Mesodermal cell (in vitro differentiated cells): Measurements from ENCODE around the gene MROH8.

Experiments used
- H3K27ac ChIP-seq: 2 replicates; pipeline ENCODE4 v1.7.0; 2013; ENCODE audit warnings: mild to moderate bottlenecking, low read depth, low read length, moderate library complexity; ENCODE audit not compliant: severe bottlenecking
- H3K36me3 ChIP-seq: 2 replicates; pipeline ENCODE4 v1.7.1; 2013; ENCODE audit warnings: mild to moderate bottlenecking, low read length, moderate library complexity; ENCODE audit not compliant: control insufficient read depth, insufficient read depth
- H3K4me1 ChIP-seq: one replicate; pipeline ENCODE4 v1.7.1; 2013; ENCODE audit warnings: mild to moderate bottlenecking, low read length; ENCODE audit not compliant: insufficient read depth, control insufficient read depth, poor library complexity, severe bottlenecking
- H3K4me3 ChIP-seq: 2 replicates; pipeline ENCODE4 v1.7.0; 2013; ENCODE audit warnings: low read length, control low read depth, mild to moderate bottlenecking; ENCODE audit not compliant: insufficient read depth, poor library complexity, severe bottlenecking; ENCODE audit errors: extremely low read depth
- H3K9me3 ChIP-seq: 2 replicates; pipeline ENCODE4 v1.7.1; 2013; ENCODE audit warnings: mild to moderate bottlenecking, low read length, moderate library complexity; ENCODE audit not compliant: control insufficient read depth
- WGBS, 2 experiments: methylation state at CpG; one replicate each; pipeline ENCODE4 v1.1.5; 2013; ENCODE audit warnings: missing lambda C conversion rate in 2 of 2; ENCODE audit not compliant: insufficient coverage in 2 of 2; 5-methylcytosine and 5-hydroxymethylcytosine counted together

Gene MROH8

GRCh38 chr20:37218441-37218840 is 39.1 kb upstream of the MROH8 start:
- peaks cover 9% of the 10 kb centered on the region for H3K4me1 ChIP-seq
- no peak overlapping the region for H3K27ac ChIP-seq
- peaks cover 80% of the 10 kb centered on the region for H3K36me3 ChIP-seq
- WGBS, 2 experiments = 85% methylated on average over 4 of the region's 4 CpGs; no CpG with 5 or more reads in 1 of the 2 experiments
- H3K4me3 ChIP-seq = no peak overlapping the region
- H3K9me3 ChIP-seq = no peaks in the 10 kb centered on the region

GRCh38 chr20:37209661-37210314 is 30.4 kb upstream of the MROH8 start:
- H3K27ac ChIP-seq = no peak overlapping the region
- WGBS, 2 experiments = 80 to 96% methylated on average over 1 to 4 of the region's 6 CpGs
- H3K9me3 ChIP-seq = no peaks in the 10 kb centered on the region
- no peak overlapping the region for H3K4me3 ChIP-seq
- H3K36me3 ChIP-seq = peaks cover 94% of the 10 kb centered on the region
- H3K4me1 ChIP-seq = no peaks in the 10 kb centered on the region

GRCh38 chr20:37209193-37209592 is 29.8 kb upstream of the MROH8 start:
- WGBS, 2 experiments = 88 to 95% methylated on average over 2 to 3 of the region's 3 CpGs
- Histone ChIP-seq H3K9me3 (no peaks in the 10 kb centered on the region), H3K4me1 (peaks cover 6% of the 10 kb centered on the region), H3K27ac (no peak overlapping the region), H3K4me3 (no peak overlapping the region), H3K36me3 (peaks cover 94% of the 10 kb centered on the region)

- Histone ChIP-seq H3K4me3 (no peak overlapping the region), H3K27ac (no peak overlapping the region), H3K36me3 (peaks cover 93% of the 10 kb centered on the region), H3K4me1 (peaks cover 6% of the 10 kb centered on the region), H3K9me3 (no peaks in the 10 kb centered on the region)
- 94 to 98% methylated on average over 10 to 11 of the region's 11 CpGs for WGBS, 2 experiments
Measured at GRCh38 chr20:37207171-37207570, 27.8 kb upstream of the MROH8 start.

GRCh38 chr20:37205794-37206193 is 26.4 kb upstream of the MROH8 start:
- WGBS, 2 experiments = 100% methylated on average over 1 of the region's 2 CpGs; no CpG with 5 or more reads in 1 of the 2 experiments
- peaks cover 88% of the 10 kb centered on the region for H3K36me3 ChIP-seq
- H3K4me1 ChIP-seq = peaks cover 11% of the 10 kb centered on the region
- H3K4me3 ChIP-seq = no peak overlapping the region
- H3K27ac ChIP-seq = no peak overlapping the region
- no peaks in the 10 kb centered on the region for H3K9me3 ChIP-seq

GRCh38 chr20:37205130-37205529 is 25.8 kb upstream of the MROH8 start:
- Histone ChIP-seq H3K27ac (no peak overlapping the region), H3K36me3 (peaks cover 89% of the 10 kb centered on the region), H3K4me3 (no peak overlapping the region), H3K4me1 (peaks cover 11% of the 10 kb centered on the region), H3K9me3 (no peaks in the 10 kb centered on the region)
- WGBS, 2 experiments = 94 to 100% methylated on average over 3 of the region's 6 CpGs

GRCh38 chr20:37204056-37204455 is 24.7 kb upstream of the MROH8 start:
- Histone ChIP-seq H3K27ac (no peak overlapping the region), H3K4me1 (peaks cover 11% of the 10 kb centered on the region), H3K9me3 (no peaks in the 10 kb centered on the region), H3K36me3 (peaks cover 89% of the 10 kb centered on the region), H3K4me3 (no peak overlapping the region)
- 94 to 100% methylated on average over 2 of the region's 3 CpGs for WGBS, 2 experiments

GRCh38 chr20:37202267-37202943 is 23.1 kb upstream of the MROH8 start:
- Histone ChIP-seq H3K4me1 (peaks cover 11% of the 10 kb centered on the region), H3K36me3 (peaks cover 89% of the 10 kb centered on the region), H3K4me3 (no peak overlapping the region), H3K9me3 (no peaks in the 10 kb centered on the region), H3K27ac (peak overlapping the region; percentile 95)
- 92 to 100% methylated on average over 2 of the region's 6 CpGs for WGBS, 2 experiments

GRCh38 chr20:37201827-37202162 is 22.4 kb upstream of the MROH8 start:
- 100% methylated on average over 1 of the region's 2 CpGs; no CpG with 5 or more reads in 1 of the 2 experiments for WGBS, 2 experiments
- Histone ChIP-seq H3K9me3 (no peaks in the 10 kb centered on the region), H3K36me3 (peaks cover 88% of the 10 kb centered on the region), H3K4me3 (no peak overlapping the region), H3K27ac (peak overlapping the region; percentile 95), H3K4me1 (peaks cover 11% of the 10 kb centered on the region)

- no peak overlapping the region for H3K4me3 ChIP-seq
- WGBS, 2 experiments = 98% methylated on average over 8 to 9 of the region's 13 CpGs
- peaks cover 89% of the 10 kb centered on the region for H3K36me3 ChIP-seq
- H3K27ac ChIP-seq = peak overlapping the region; percentile 95
- H3K4me1 ChIP-seq = peaks cover 11% of the 10 kb centered on the region
- H3K9me3 ChIP-seq = no peaks in the 10 kb centered on the region
Measured at GRCh38 chr20:37200926-37201826, 21.8 kb upstream of the MROH8 start.
